GM18505 (cell line): ENCODE data around the gene GIPC2.
"Not testable (repeated sequence)": the region's sequence is repeated elsewhere in the genome, so short reads cannot be mapped to it uniquely, and the experiment has no call there.

Source experiments
- ATAC-seq: cut with Tn5 transposase; IDR thresholded peaks from one replicate; pipeline ENCODE4 v1.9.1; 2021; ENCODE audit not compliant: unreplicated experiment
- POLR2A ChIP-seq: IDR thresholded peaks from 4 replicates; pipeline ENCODE4 v1.6.1; 2011; ENCODE audit warnings: borderline replicate concordance; ENCODE audit not compliant: insufficient read depth, insufficient read length; ENCODE audit errors: extremely low read depth

The GIPC2 gene

DNA sequence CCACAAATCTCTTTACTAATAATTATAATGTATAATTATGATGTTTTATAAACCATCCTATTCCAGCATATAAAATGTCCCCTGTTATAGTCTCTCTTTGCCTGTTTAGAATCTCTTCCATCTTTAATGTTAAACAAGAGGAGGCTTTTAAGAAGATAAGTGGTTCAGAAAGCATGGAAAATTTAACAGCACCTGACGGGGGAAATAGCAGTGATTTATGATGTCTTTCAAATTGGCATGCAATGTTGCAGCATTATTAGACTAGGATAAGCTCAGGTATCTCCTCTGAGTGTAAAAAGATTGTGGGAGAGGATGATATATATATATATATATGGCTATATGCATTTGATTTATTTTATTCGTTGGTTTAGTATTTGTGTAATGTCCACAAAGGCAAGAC lies 24.4 kb downstream of the GIPC2 start:
- TF ChIP-seq POLR2A: no peak
- no peak for ATAC-seq

DNA sequence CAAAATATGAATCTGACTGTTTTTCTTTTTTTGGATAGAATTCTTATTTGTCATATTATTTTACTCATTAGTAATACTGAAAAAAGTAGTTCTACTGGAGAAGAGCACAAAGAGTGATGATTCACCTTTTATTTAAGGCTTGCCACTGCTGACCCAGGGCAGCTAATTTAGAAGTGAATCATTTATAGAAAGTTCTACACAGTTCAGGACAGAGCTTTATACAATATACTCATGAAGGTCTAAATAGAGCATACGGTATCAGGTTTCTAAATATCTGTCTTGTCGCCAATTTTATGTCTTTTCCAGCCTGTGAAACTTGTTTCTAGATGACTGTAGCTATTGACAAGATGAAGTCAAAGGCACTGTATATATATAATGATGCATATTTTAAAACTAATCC lies 25.0 kb downstream of the GIPC2 start:
- TF ChIP-seq POLR2A: no peak
- ATAC-seq: peak; percentile 92

DNA sequence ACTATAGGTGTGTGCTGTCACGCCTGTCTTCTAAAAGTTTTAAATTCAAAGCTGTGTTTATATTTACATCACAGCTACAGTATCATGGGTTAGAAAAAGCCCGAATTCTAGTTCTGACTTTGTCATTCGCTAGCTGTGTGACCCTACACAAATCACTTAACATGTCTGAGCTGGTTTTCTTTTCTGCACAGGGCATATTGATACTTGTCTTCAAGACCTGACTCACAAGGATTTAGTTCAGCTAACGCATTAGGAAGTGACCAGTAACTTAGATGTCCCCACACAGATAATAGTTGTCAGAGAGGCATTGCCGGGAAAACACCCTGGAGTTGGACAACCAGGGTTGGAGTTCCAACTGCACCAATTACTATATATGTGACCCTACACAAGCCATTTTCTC lies 25.9 kb downstream of the GIPC2 start:
- ATAC-seq: no peak
- TF ChIP-seq POLR2A: no peak

DNA sequence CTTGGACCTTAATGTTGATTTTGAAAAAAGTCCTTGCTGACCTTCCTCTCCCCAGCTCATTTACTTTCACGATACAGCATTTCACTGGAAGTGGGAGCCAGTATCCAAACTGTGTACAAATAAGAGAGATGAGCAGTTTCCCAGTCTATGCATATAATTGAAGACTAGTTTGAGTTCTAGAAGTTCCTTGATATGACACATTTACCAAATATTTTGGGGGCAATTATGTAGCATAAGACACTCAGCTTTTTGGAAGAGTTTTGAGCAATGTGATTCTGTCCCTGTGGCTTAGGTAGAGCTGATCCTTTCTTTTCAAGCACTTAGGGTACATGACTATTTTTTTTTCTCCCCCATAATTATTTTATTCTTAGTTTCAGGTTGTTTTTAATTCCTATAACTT lies 26.4 kb downstream of the GIPC2 start:
- ATAC-seq: no peak
- TF ChIP-seq POLR2A: no peak

DNA sequence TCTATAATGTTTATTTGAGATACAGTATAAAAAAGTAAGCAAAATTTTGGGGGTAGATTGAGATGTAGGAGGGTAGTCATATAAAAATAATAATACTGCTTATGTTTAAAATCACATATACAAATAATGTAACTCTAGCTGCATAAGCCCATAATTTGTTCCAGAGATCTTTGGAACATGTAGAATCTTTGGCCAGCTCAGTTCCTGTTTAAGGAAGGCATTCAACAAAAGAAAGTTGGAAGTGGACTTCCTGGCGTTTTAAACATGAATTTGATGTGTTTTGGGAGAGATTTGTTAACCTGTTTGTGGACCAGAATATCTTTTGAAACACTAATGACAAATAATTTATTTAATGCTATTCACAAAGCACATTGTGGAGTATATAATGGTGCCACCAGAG lies 27.7 kb downstream of the GIPC2 start:
- ATAC-seq: no peak

DNA sequence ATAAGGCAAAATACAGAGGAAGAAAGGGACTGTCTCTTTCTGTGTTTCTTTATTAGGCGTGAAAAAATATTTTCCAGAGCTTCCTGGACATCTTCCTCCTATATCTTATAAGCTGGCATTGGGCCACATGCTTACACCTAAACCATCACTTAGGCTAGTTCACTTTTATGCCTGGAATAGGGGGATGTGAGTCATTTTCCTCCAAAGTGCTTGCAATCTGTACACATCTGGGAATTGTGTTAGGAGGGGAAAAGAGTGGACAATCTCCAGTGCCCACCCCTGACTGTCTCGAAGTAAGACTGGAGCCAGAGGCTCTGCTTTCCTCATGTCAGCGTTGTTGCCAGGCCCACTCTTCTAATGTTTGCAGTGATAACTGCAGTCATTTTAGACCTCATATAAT lies 29.9 kb downstream of the GIPC2 start:
- no peak for TF ChIP-seq POLR2A
- ATAC-seq: no peak

More for the DNA sequence above, 27.7 kb downstream of the GIPC2 start:
- no peak for TF ChIP-seq POLR2A

DNA sequence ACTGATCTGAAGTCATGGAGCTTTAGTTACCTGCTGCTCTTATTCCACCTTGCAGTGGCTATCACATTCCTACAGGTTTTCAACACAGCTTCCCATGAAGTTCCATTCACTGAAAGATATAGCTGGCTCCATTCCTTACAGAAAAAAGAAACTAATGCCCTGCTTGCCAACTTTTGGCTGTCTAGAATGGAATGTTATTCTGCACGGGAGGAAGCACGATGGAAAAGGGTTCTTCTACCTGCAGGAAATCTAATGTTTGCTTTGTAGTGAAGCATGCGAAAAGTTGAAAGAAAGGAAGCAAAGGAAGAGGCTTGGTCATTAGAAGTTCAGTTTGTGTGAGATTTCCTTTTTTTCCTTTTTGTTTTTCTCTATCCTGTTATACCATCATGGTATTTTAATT lies 32.6 kb downstream of the GIPC2 start:
- ATAC-seq: no peak
- no peak for TF ChIP-seq POLR2A

DNA sequence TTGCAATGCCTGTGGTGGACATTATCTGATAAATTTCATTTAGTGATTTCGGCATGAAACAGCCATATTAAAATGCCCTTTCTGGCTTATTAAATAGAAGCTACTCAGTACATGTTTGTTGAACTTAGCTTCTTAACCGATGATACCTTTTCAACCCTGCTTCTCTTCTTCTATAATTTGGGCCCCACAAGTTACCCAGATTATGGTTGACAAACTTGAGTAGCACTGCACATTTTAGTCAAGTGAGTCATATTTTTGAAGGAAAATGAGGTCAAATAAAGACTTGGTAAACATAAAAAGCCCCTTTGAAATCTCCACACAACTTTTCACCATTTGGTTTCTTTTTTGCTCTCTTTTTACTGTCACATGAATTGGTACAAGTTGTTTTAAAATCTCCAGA lies 33.8 kb downstream of the GIPC2 start:
- no peak for TF ChIP-seq POLR2A
- ATAC-seq: no peak

DNA sequence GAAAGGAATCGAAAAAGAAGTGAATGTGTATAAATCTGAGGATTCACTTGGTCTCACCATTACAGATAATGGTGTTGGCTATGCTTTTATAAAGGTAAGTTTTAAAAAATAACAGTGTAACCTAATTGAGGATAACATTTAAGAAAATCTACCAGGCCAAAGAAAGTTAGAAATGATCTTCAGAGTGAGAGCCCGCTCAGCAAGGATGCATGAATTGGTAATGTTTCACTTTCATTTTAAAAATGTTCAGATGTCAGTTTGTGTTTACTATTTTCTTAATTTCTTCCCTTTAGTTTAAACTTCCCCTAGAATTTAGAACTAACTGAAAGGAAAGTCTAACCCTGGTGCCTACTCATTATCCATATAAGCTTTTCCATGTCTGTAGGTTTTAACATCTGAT lies 35.0 kb downstream of the GIPC2 start:
- ATAC-seq: no peak
- TF ChIP-seq POLR2A: no peak

DNA sequence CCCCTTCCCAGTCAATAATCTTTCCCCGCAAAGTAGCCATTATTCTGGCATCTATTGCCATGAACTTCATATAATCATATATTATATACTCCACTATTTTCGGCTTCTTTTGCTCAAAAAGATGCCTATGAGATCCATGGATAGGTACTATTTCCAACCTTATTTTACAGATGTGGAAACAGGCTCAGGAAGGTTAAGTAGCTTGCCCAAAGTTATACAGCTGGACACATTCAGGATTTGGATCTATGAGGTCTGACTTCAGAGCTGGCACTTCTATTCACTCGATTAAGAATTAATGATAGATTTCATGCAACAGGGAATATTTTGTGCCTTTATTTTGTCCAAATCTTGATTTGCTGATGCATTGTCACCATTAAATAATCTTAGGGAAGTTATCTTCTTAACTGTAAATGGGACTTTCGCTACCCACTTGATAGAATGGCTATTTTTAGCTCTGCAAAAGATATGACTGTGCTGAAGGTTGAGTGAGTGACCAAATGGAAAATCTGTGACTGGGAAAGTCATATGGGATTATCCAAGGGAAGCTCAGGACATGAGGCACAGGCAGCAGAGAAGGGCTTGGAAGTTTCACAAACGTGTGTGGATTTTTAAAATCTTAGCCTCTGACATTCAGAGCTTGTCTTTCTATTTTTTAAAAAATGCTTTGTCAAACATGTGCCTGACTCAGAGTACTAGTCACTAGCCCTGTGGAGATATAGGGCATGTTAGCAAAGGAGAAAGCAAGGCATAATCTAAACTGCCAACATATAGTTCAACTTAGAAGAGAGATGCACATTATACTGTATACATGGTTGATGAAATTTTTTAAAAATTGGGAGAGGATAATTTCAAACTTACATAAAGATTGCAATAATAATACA lies 36.5 kb downstream of the GIPC2 start:
- ATAC-seq: no peak
- TF ChIP-seq POLR2A: no peak

DNA sequence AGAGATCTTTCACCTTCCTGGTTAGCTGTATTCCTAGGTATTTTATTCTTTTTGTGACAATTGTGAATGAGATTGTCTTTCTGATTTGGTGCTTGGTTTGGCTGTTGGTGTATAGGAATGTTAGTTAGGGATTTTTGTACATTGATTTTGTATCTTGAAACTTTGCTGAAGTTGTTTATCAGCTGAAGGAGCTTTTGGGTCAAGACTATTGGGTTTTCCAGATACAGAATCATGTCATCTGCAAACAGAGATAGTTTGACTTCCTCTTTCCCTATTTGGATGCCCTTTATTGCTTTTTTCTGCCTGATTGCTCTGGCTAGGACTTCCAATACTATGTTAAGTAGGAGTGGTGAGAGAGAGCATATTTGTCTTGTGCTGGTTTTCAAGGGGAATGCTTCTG lies 38.9 kb downstream of the GIPC2 start:
- not testable (repeated sequence) for ATAC-seq

DNA sequence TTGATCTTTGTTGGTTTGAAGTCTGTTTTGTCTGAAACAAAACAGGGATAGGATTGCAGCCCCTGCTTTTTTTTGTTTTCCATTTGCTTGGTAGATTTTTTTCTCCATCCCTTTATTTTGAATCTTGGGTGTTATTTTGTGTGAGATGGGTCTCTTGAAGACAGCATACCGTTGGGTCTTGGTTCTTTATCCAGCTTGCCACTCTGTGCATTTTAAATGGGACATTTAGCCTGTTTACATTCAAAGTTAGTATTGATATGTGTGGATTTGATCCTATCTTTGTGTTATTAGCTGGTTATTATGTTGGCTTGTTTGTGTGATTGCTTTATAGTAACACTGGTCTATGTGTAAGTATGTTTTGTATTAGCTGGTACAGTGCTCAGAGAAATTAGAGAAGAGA lies 40.9 kb downstream of the GIPC2 start:
- ATAC-seq: no peak
- no peak for TF ChIP-seq POLR2A

DNA sequence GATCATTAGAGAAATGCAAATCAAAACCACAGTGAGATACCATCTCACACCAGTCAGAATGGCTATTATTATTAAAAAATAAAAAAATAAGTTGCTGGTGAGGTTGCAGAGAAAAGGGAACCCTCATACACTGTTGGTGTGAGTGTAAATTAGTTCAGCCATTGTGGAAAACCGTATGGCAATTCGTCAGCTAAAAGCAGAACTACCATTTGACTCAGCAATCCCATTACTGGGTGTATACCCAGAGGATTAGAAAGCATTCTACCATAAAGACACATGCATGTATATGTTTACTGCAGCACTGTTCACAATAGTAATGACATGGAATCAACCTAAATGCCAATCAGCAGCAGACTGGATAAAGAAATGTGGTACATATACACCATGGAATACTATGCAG lies 42.2 kb downstream of the GIPC2 start:
- TF ChIP-seq POLR2A: no peak
- no peak for ATAC-seq

DNA sequence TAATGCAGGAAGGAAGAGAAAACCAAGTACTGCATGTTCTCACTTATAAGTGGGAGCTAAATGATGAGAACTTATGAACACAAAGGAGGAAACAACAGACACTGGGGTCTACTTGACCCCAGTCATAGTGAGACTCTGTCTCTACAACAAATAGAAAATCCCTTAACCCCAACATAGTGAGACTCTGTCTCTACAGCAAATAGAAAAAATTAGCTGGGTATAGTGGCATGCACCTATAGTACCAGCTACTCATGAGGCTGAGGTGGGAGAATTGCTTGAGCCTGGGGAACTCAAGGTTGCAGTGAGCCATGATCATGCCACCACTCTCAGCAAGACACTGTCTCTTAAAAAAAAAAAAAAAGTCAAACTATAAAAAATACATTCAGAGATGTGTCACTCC lies 42.7 kb downstream of the GIPC2 start:
- no peak for TF ChIP-seq POLR2A
- ATAC-seq: no peak

DNA sequence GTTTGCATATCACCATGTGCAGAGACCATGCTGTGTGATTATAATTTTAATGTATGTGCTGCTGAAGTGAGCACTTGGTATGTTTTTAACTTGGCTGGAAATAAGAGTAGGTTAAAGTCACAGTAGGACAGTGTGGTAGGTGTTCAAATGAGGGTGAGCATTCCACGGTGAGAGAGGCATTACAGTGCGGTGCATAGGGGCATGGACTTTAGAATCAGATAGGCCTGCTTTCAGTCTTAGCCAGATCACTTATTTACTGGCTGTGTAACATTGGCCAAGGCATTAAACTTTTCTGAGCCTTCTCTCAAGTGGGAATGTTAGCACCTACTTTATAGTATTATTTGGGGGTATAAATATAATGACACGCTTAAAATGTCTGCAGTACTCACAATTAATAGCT lies 43.2 kb downstream of the GIPC2 start:
- ATAC-seq: no peak
- no peak for TF ChIP-seq POLR2A
